B cell (primary cell): Measurements from ENCODE around the gene NPSR1. TPM values are rescaled to one million over a fixed set of nuclear protein-coding genes. Genes with fewer than 3 reads are reported as not detected.

Experiments used
- ATAC-seq: fragments of 200-7000 bp; cut with Tn5 transposase; one replicate; pipeline ENCODE4 v1.10.0; 2021; ENCODE audit warnings: low read depth, mild to moderate bottlenecking, moderate number of reproducible peaks, moderate library complexity
- CTCF ChIA-PET: fragments of 350-600 bp; sonication (Branson Sonifier 250); formaldehyde crosslinking; loops from one replicate; lab custom pipeline; 2021; ENCODE audit warnings: antibody characterized with exemption, inconsistent platforms; lab: Charles Lee
- POLR2A ChIA-PET: fragments of 350-600 bp; sonication (Branson Sonifier 250); formaldehyde crosslinking; loops from one replicate; lab custom pipeline; 2021; ENCODE audit warnings: antibody characterized with exemption; lab: Charles Lee
- DNase-seq: peaks from one replicate; pipeline ENCODE4 v3.0.0; 2013
- H2AFZ ChIP-seq: 2 replicates; pipeline ENCODE4 v1.6.1; 2012; ENCODE audit warnings: mild to moderate bottlenecking, low read depth, low read length; ENCODE audit not compliant: insufficient read depth, poor library complexity, severe bottlenecking
- H3K27ac ChIP-seq, 2 donors: 1 replicate in 1 of 2; 2 replicates in 1 of 2; pipeline ENCODE4 v1.5.1; 2012 to 2013; ENCODE audit warnings: low read length in 2 of 2, mild to moderate bottlenecking in 2 of 2, moderate library complexity in 1 of 2
- H3K27me3 ChIP-seq, 4 experiments: fragments of 200-600 bp in 1 of 4; sonication (generic) in 1 of 4; replicated peaks in 1 of 4; 1 replicate in 2 of 4; 2 replicates in 2 of 4; pipeline versions ENCODE4 v1.6.1 to v1.7.0; 2013 to 2016; ENCODE audit warnings: low read length in 3 of 4, mild to moderate bottlenecking in 2 of 4, mixed read lengths in 1 of 4, moderate library complexity in 1 of 4; ENCODE audit not compliant: insufficient read depth in 4 of 4, control insufficient read depth in 3 of 4; ENCODE audit errors: control extremely low read depth in 1 of 4
- H3K36me3 ChIP-seq, 2 experiments: replicated peaks in 1 of 2; 1 replicate in 1 of 2; 2 replicates in 1 of 2; pipeline versions ENCODE4 v1.6.1 to v1.7.1; 2013; ENCODE audit warnings: low read length in 1 of 2; ENCODE audit not compliant: insufficient read depth in 2 of 2, control insufficient read depth in 1 of 2; ENCODE audit errors: control extremely low read depth in 1 of 2, extremely low read depth in 1 of 2
- H3K4me1 ChIP-seq, 2 donors: fragments of 200-600 bp in 1 of 2; sonication (generic) in 1 of 2; 1 replicate in 1 of 2; 2 replicates in 1 of 2; pipeline versions ENCODE4 v1.5.1 to v1.6.1; 2013 to 2017; ENCODE audit warnings: low read length in 2 of 2; ENCODE audit not compliant: control insufficient read depth in 2 of 2, insufficient read depth in 2 of 2
- H3K4me2 ChIP-seq: replicated peaks from 2 replicates; pipeline ENCODE3; 2012; ENCODE audit warnings: mild to moderate bottlenecking, low read depth, low read length; ENCODE audit not compliant: poor library complexity, severe bottlenecking
- H3K4me3 ChIP-seq, 5 experiments: fragments of 200-600 bp in 1 of 5; sonication (generic) in 1 of 5; 1 replicate in 3 of 5; 2 replicates in 2 of 5; pipeline versions ENCODE4 v1.5.1 to v1.7.0; 2011 to 2016; ENCODE audit warnings: low read length in 4 of 5, mild to moderate bottlenecking in 4 of 5, low read depth in 2 of 5, control low read depth in 1 of 5, moderate library complexity in 1 of 5; ENCODE audit not compliant: insufficient read depth in 1 of 5; ENCODE audit errors: control extremely low read depth in 1 of 5, extremely low read depth in 1 of 5
- H3K79me2 ChIP-seq: fragments of 200-600 bp; sonication (generic); one replicate; pipeline ENCODE4 v1.6.0; 2016; ENCODE audit warnings: low read length; ENCODE audit not compliant: control insufficient read depth, insufficient read depth
- H3K9ac ChIP-seq: fragments of 200-600 bp; sonication (generic); 2 replicates; pipeline ENCODE4 v1.6.1; 2017; ENCODE audit warnings: mild to moderate bottlenecking, low read length, moderate library complexity
- H3K9me3 ChIP-seq, 3 donors: one replicate each; pipeline versions ENCODE4 v1.6.1 to v1.7.1; 2013; ENCODE audit warnings: low read length in 2 of 3; ENCODE audit not compliant: control insufficient read depth in 2 of 3, insufficient read depth in 1 of 3; ENCODE audit errors: control extremely low read depth in 1 of 3
- H4K20me1 ChIP-seq: 2 replicates; pipeline ENCODE4 v1.6.0; 2012; ENCODE audit warnings: mild to moderate bottlenecking, low read length; ENCODE audit not compliant: insufficient read depth, control insufficient read depth, poor library complexity, severe bottlenecking
- H3K27ac Mint-ChIP-seq: one replicate; pipeline ENCODE4 v1.8.0; 2021; ENCODE audit warnings: mixed read lengths
- H3K27me3 Mint-ChIP-seq: one replicate; pipeline ENCODE4 v1.8.0; 2021; ENCODE audit warnings: mixed read lengths
- H3K4me1 Mint-ChIP-seq: one replicate; pipeline ENCODE4 v1.8.0; 2021; ENCODE audit warnings: mixed read lengths
- H3K4me3 Mint-ChIP-seq: one replicate; pipeline ENCODE4 v1.8.0; 2021; ENCODE audit warnings: mixed read lengths
- H3K9me3 Mint-ChIP-seq: one replicate; pipeline ENCODE4 v1.8.0; 2022; ENCODE audit warnings: mixed read lengths; ENCODE audit not compliant: insufficient read depth
- EZH2 ChIP-seq: IDR thresholded peaks from 2 replicates; pipeline ENCODE4 v1.6.1; 2012; ENCODE audit warnings: borderline replicate concordance, low read depth, mild to moderate bottlenecking, moderate library complexity, low read length; ENCODE audit not compliant: insufficient read depth, poor library complexity, severe bottlenecking
- WGBS: methylation state at CpG from one replicate; pipeline ENCODE4 v1.1.5; 2013; ENCODE audit warnings: missing lambda C conversion rate; ENCODE audit not compliant: insufficient coverage; 5-methylcytosine and 5-hydroxymethylcytosine counted together
- intact Hi-C: fragments of 100-400 bp; cut with micrococcal nuclease; formaldehyde crosslinking; loops from one replicate; pipeline ENCODE4 v1.10.0; 2022
- polyA plus RNA-seq: library from polyadenylated mRNA; depleted of rRNA; stranded (reverse); fragments of >200 nt; gene quantifications from 2 replicates; pipeline ENCODE4 v1.2.3, GENCODE V29; 2012
- total RNA-seq, 2 donors: library from RNA; stranded (reverse); fragments of 120-200 nt in 1 of 2; gene quantifications; 1 replicate in 1 of 2; 2 replicates in 1 of 2; pipeline versions ENCODE4 v1.2.3 to v1.2.4, GENCODE V29; 2013 to 2022
- TF ChIP-seq, protein P1 (sequence below): fragments of 200-600 bp; IDR thresholded peaks from one replicate; pipeline ENCODE4 v1.8.0; 2022; ENCODE audit warnings: antibody characterized with exemption, mild to moderate bottlenecking

The NPSR1 gene
- total and polyA plus RNA-seq, 2 donors (not counting 1 experiment from before 2014, with no cell fraction given), result not detected

DNA sequence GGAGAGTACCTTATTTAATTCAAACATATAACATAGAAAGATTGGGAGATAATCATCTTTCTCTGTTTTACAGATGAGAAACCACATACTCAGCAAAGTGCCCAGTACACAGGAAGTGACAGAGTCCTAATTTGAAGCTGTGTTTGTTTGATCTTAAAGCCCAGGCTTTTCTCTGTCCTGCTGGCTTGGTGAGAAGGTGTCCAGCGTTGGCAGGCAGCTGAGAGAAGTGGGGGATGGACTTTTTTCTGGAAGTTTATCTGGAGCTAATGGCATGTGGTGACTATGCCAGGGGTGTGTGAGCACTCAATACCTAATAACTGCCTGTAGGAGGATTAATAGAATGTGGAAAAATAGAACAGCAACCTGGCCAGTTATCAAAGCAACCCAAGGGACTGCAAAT is 60.8 kb downstream of the NPSR1 start:
- intact Hi-C loops, result no loop called here
- POLR2A ChIA-PET, result no interaction called here
- Mint-ChIP-seq H3K27ac (no peak overlapping the region), H3K27me3 (no peaks in the 10 kb centered on the region), H3K4me3 (no peak overlapping the region), H3K4me1 (no peaks in the 10 kb centered on the region), H3K9me3 (no peaks in the 10 kb centered on the region)
- CTCF ChIA-PET, result no interaction called here
- Histone ChIP-seq H3K4me3 (no peak overlapping the region), H3K4me1 (no peaks in the 10 kb centered on the region), H2AFZ (no peak overlapping the region), H3K36me3 (no peaks in the 10 kb centered on the region), H3K27me3 (no peaks in the 10 kb centered on the region), H3K4me2 (no peak overlapping the region), H3K27ac (no peak overlapping the region), H3K79me2 (no peaks in the 10 kb centered on the region), H4K20me1 (no peaks in the 10 kb centered on the region), H3K9me3 (peaks cover 0 to 3% (median 0%) of the 10 kb centered on the region in 3 donors), H3K9ac (no peak overlapping the region)
- DNase-seq (no peak), ATAC-seq (no peak)
- WGBS, result 0% methylated on average over 1 of the region's 1 CpG
- TF ChIP-seq EZH2, result no peak
- TF ChIP-seq, protein P1, sequence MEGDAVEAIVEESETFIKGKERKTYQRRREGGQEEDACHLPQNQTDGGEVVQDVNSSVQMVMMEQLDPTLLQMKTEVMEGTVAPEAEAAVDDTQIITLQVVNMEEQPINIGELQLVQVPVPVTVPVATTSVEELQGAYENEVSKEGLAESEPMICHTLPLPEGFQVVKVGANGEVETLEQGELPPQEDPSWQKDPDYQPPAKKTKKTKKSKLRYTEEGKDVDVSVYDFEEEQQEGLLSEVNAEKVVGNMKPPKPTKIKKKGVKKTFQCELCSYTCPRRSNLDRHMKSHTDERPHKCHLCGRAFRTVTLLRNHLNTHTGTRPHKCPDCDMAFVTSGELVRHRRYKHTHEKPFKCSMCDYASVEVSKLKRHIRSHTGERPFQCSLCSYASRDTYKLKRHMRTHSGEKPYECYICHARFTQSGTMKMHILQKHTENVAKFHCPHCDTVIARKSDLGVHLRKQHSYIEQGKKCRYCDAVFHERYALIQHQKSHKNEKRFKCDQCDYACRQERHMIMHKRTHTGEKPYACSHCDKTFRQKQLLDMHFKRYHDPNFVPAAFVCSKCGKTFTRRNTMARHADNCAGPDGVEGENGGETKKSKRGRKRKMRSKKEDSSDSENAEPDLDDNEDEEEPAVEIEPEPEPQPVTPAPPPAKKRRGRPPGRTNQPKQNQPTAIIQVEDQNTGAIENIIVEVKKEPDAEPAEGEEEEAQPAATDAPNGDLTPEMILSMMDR, result no peak

DNA sequence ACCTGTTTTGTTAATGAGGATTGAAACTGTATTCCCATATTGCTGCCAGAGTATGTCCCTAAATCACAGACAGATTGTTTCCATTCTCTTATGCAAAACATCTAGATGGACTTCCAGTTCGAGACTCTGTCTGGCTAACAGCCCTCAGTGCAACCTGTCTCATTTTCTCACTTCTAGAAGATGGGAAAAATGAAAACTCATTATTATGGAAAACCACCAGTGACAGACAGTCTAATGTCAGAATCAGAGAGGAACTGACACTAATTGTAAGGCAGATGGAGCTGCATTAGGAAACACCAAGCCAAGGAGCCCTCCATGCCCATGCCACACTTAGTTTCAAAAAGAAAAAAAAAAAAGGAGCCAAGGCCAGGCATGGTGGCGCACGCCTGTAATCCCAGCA is 61.6 kb downstream of the NPSR1 start:
- TF ChIP-seq EZH2, result no peak
- TF ChIP-seq, protein P1, result no peak
- Histone ChIP-seq H3K9me3 (no peaks in the 10 kb centered on the region), H3K4me1 (no peaks in the 10 kb centered on the region), H3K4me2 (no peak overlapping the region), H3K27me3 (no peaks in the 10 kb centered on the region), H3K36me3 (no peaks in the 10 kb centered on the region), H3K27ac (no peak overlapping the region), H2AFZ (no peak overlapping the region), H3K79me2 (no peaks in the 10 kb centered on the region), H4K20me1 (no peaks in the 10 kb centered on the region), H3K4me3 (no peak overlapping the region), H3K9ac (no peak overlapping the region)
- Mint-ChIP-seq H3K9me3 (no peaks in the 10 kb centered on the region), H3K4me3 (no peak overlapping the region), H3K27ac (no peak overlapping the region), H3K27me3 (no peaks in the 10 kb centered on the region), H3K4me1 (peaks cover 4% of the 10 kb centered on the region)
- DNase-seq (no peak), ATAC-seq (no peak)
- POLR2A ChIA-PET, result no interaction called here
- CTCF ChIA-PET, result no interaction called here
- WGBS, result no CpG with 5 or more reads among the region's 3 CpGs
- intact Hi-C loops, result no loop called here
